Erythroblast (primary cell): ENCODE results near the gene HSD17B1.

Source experiments
- GATA1 ChIP-seq: IDR thresholded peaks from 2 replicates; pipeline ENCODE4 v1.6.1; 2011; ENCODE audit warnings: low read depth, mild to moderate bottlenecking, control low read depth, low read length, moderate library complexity
- POLR2A ChIP-seq: IDR thresholded peaks from 2 replicates; pipeline ENCODE4 v1.6.1; 2011; ENCODE audit warnings: mild to moderate bottlenecking, low read length

GRCh38 chr17:42508426-42509165 is 44.1 kb upstream of the HSD17B1 start:
- TF ChIP-seq POLR2A (no peak), GATA1 (no peak)
